HG03060 (cell line): ENCODE results near the gene HOXB3.

Experiments
- ATAC-seq: cut with Tn5 transposase; IDR thresholded peaks from one replicate; pipeline ENCODE4 v1.9.1; 2021; ENCODE audit warnings: low read depth, moderate number of reproducible peaks; ENCODE audit not compliant: unreplicated experiment

HOXB3 gene

GRCh38 chr17:48626245-48627117 is 36.4 kb upstream of the HOXB3 start, which contains the start of gene HOXB9:
TSS of gene HOXB9 (minus strand) at chr17:48626358. CDS start at chr17:48626269, 89 bp downstream.
- no peak for ATAC-seq

GRCh38 chr17:48625495-48626244 is 35.6 kb upstream of the HOXB3 start:
- ATAC-seq: no peak

GRCh38 chr17:48624544-48625494 is 34.8 kb upstream of the HOXB3 start:
- no peak for ATAC-seq

- ATAC-seq: no peak
Observed at GRCh38 chr17:48624118-48624517, 34.1 kb upstream of the HOXB3 start.

- no peak for ATAC-seq
Observed at GRCh38 chr17:48623583-48623982, 33.5 kb upstream of the HOXB3 start.

GRCh38 chr17:48622857-48623256 is 32.8 kb upstream of the HOXB3 start:
- ATAC-seq: no peak

- ATAC-seq: no peak
Observed at GRCh38 chr17:48621410-48622392, 31.7 kb upstream of the HOXB3 start.

GRCh38 chr17:48620461-48621139 is 30.6 kb upstream of the HOXB3 start:
- no peak for ATAC-seq

GRCh38 chr17:48619826-48620449 is 29.9 kb upstream of the HOXB3 start:
- no peak for ATAC-seq

GRCh38 chr17:48618256-48618896 is 28.3 kb upstream of the HOXB3 start:
- no peak for ATAC-seq

GRCh38 chr17:48617471-48618255 is 27.6 kb upstream of the HOXB3 start:
- ATAC-seq: no peak

GRCh38 chr17:48616717-48617470 is 26.9 kb upstream of the HOXB3 start:
- no peak for ATAC-seq

GRCh38 chr17:48615963-48616716 is 26.1 kb upstream of the HOXB3 start:
- no peak for ATAC-seq

- ATAC-seq: no peak
Observed at GRCh38 chr17:48615047-48615962, 25.3 kb upstream of the HOXB3 start, which contains the start of gene HOXB8. TSS of gene HOXB8 (minus strand) at chr17:48615292. CDS start at chr17:48614704, 588 bp downstream.
